GM03348 (cell line): Measurements from ENCODE around the gene TJP2.

Experiments
- DNase-seq: peaks from one replicate; pipeline ENCODE4 v3.0.0; 2012; ENCODE audit warnings: low spot score

TJP2 gene

DNA sequence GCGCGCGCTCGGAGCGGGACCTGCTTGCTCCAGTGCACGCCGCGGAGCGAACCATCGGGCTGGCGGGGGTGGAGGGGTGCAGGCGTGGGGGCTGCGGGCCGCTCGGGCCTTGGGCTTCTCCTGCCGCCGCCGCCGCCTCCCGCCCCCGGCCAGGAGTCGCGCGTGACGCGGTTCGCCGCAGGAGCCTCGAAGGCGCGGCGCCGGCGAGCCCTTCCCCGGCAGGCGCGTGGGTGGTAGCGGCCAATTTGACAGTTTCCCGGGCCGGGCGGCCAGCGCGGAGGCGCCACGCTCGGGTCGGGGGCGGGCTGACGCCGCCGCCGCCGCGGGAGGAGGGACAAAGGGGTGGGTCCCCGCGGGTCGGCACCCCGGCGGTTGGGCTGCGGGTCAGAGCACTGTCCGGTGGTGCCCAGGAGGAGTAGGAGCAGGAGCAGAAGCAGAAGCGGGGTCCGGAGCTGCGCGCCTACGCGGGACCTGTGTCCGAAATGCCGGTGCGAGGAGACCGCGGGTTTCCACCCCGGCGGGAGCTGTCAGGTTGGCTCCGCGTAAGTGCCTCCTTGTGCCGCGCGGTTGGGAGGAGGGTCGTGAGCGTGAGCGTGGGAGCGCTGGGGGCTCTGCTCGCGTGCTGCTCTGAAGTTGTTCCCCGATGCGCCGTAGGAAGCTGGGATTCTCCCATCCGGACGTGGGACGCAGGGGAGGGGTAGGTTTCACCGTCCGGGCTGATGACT, at the start of gene TJP2:
TJP2 (plus strand) TSS at position 387 of the 725 bp plus-strand sequence; CDS start at position 483, 96 bp downstream.
- DNase-seq, result peak; percentile 79

DNA sequence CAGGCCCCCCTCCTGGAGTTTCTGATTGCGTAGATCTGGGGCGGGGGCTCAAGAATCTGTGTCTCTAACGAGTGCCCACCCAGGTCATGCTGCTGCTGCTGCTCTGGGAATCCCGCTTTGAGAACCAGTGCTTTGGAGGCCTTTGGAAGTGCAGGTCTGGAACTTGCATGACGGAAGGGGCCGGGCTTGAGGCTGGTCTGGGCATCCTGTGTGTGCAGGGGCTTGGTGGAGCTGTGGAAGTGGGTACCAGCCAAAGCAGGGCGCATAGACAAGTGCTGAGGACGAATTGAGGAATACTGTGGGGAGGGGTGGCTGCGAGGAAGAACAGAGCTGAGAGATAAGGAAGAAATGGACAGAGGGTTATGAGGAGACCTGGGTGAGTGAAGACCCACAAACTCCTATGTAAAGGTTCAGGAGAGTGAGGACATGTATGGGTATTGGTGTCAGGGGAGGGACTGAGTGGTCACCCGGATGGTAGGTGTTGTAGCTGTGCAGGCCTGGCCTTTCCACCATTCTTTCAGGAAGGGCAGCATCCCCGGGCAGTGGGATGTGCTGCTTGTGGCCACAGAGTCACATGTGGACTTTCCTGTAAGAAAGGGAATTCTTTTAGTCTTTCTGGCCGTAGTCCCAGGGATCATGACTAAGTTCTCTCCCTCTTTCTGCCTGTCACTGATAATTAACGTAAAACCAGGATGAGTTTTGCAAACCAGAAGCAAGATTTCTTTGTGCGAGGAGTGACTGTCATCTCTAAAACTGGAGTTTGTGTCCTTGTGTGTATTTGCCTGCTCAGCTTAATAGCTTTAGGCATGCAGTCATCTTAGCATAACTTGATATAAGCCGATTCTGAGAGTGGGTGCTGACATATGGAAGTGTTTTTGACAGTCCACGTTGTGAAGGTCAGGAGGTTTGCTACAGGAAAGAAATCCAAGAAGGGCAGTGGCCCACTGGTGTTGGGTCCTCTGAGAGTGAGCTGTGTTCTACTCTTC, 43.3 kb upstream of the TJP2 start:
- peak; percentile 63 for DNase-seq

DNA sequence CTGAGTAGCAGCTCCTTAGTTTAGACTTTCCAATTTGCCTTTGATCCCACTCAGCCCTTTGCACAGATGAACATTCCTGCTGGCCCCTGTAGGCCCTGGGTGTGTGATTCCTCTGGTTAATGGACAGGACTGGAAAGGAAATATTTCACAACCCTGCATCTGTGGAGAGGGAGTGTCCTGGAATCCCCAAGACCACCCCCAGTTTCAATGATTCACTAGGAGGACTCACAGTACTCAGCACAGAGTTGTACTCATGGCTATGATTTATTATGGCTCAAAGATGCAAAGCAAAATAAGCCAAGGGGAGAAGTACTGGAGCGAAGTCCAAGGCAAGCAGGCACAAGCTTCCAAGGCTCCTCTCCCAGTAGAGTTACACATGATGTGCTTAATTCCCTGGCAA, 42.4 kb upstream of the TJP2 start:
- DNase-seq, result peak; percentile 79

DNA sequence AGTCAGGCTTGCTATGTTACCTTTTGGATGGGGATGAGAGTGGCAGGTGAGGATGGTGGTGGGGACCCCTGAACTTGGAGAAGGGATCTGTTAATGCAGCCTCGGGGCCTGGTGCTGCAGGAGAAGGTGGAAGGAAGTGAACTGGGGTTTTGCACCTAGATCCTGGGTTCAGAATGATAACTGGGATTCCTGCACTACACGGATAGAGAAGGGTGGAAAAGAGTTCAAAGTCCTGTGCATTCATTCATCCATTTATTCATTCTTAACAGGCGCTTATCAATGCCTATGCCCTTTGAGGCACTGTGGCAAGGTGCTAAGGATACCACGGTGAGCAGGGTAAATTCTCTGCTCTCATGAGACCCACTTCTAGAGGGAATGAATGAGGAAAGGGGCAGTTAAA, 41.7 kb upstream of the TJP2 start:
- no peak for DNase-seq

DNA sequence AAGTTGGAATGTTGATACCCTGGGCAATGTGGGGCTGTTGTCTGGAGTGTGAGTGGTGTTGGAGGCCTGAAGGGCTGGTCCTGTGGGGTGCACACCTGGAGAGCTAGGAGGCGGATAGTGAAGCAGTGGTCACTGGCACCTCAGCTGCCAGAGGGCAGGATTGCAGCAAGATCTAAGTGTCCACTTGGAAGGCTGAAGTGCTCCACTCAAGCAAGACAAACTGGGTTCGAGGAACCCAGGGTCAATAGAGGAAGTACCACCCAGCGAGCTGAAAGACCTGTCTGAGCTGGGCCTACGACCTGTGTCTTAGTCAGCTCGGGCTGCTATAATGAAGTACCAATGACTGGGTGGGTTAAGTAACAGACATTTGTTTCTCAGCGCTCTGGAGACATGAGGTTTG, 39.7 kb upstream of the TJP2 start:
- no peak for DNase-seq

DNA sequence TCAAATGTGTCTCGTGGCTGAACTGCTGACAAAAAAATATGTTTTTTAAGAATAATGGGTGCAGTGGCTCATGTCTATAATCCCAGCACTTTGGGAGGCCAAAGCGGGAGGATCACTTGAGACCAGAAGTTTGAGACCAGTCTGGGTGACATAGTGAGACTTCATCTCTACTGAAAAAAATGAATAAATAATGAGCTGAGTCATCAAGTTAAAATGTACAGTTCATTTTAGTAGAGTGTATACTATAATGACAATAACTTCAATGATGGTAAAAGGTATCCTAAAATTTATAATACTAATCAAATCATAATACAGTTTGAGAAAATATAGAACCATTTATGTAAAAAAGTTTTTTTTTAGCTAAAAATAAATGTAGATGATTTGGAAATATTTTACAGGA, 37.9 kb upstream of the TJP2 start:
- no peak for DNase-seq

DNA sequence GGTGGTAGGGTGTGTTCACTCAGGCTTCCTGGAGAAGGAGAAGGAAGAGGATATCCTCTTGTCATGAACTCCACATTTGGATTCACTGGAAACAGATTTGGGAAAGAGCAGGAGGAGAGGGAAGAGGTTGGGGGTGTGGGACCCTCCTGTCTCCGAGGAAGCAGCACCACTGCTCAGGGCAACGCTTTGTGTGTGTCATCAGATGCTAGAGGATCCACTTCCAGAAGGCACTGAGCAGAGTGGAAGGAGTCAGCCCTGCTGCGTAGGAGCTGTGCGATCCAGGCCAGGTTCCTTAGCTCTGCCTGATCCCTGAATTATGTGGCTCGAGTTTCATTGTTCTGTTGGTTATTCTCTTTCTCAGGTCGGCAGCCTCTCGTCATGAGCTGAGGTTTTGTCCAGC, 37.3 kb upstream of the TJP2 start:
- no peak for DNase-seq

DNA sequence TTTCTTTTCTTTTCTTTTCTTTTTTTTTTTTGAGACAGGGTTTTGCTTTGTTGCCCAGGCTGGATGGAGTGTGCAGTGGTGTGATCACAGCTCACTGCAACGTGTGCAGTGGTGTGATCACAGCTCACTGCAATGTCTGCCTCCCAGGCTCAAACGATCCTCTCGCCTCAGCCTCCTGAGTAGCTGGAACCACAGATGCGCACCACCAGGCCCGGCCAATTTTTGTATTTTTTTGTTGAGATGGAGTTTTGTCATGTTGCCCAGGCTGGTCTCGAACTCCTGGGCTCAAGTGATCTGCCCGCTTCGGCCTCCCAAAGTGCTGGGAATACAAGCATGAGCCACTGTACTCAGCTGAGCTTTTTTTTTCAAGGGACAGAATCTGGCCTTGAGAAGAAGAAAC, 36.8 kb upstream of the TJP2 start:
- DNase-seq, result no peak

DNA sequence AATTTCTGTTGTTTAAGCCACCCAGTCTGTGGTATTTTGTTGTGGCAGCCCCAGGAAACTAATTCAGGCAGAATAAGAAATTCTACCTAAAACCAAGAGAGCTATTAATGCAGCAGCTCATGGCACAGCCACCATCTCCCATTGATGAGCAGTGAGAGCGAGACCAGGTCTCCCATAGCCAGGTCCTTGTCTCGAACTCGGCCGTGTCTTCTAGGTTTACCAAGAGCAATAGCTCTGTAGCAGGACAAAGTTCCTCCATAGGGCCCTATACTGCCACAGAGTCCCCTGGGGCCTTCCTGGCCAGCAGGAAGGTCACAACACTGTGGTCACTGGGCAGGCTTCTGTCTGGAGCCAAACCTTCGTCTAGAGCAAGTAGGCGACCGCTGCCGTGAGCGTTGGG, 34.5 kb upstream of the TJP2 start:
- DNase-seq, result no peak

DNA sequence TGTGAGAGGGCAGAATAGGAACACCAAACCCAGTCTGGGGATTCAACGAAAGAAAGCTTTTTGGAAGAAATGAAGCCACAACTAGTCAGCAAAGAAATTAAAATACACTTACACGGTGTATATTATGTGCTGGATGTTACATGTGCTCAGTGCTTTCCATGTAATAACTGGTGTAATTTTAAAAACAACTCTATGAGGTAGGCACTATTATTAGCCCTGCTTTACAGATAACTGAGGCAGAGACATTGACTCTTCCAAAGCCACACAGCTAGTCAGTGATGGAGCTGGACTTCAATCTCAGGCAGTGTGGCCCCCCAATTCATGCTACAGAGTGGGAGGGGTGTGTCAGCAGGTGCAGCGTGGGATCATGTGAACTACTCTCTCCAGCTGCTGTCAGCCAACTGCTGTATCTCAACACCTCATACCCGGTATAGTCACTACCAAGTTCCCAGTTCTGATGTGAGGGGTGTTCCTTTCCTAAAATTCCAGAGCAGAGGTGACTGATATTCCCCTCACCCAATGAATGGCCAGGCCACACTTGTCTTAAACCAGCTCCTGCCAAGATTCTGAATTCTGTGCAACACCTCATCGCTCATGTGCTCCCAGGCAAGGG, 33.8 kb upstream of the TJP2 start:
- no peak for DNase-seq

DNA sequence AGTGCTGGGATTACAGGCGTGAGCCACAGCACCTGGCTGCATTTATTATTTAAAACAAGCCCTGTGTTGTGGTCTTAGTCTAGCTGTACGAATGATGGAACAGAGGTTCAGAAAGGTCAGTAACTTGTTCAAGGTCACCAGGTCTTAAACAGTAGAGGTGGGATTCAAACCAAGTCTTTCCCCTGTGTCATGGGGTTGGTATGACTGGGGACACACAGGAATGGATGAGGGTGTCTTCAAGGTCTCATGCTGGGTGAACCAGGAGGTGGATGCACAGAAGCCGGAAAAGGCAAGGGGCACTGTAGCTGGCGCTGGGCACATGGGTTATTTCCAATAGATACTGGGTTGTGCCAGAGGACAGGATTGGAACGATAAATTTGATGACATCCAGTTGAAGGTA, 32.2 kb upstream of the TJP2 start:
- DNase-seq, result no peak

DNA sequence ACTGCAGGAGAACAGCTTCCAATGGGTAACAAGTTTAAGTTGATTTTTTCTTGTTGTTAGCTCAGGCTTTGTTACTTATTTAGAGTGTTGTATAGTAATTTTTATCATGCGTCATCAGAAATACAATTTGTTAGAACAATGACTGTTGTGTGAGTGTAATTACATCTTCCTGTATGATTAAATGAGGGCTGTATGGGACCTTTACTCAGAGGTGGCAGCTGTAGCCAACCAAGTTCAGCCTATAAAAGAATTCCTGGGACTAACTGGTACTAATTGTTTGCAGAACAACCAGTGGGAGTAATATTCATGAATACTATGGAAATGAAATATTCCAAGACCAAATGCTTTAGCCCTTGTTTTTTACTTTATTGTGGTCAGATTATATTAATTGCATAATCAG, 30.8 kb upstream of the TJP2 start:
- DNase-seq, result no peak

DNA sequence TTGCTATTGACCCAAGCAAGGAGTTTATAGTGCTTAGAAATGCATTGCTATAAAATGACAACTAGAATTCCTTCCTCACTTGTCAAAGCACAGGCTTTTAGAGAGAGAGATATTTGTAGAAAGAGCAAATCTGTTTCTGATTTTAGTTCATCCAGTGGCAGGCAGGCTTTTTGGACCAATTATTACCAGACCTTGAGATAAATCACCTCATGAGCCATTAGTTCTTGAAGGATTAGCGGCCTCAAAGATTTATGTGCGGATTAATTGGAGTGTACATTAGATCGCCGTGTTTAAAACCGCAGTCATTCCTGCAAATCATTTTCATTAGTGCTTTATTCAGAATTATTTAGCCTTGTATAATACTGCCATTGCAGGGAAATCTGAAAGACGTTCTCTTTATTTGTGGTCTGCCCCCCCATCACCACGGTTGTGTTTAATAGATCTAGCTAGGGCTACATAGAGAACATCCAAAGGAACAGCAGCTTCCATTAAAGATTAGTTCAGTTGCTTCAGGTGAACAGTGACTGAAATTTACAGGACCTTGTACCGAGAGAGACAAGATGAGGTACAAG, 28.8 kb upstream of the TJP2 start:
- peak; percentile 41 for DNase-seq

DNA sequence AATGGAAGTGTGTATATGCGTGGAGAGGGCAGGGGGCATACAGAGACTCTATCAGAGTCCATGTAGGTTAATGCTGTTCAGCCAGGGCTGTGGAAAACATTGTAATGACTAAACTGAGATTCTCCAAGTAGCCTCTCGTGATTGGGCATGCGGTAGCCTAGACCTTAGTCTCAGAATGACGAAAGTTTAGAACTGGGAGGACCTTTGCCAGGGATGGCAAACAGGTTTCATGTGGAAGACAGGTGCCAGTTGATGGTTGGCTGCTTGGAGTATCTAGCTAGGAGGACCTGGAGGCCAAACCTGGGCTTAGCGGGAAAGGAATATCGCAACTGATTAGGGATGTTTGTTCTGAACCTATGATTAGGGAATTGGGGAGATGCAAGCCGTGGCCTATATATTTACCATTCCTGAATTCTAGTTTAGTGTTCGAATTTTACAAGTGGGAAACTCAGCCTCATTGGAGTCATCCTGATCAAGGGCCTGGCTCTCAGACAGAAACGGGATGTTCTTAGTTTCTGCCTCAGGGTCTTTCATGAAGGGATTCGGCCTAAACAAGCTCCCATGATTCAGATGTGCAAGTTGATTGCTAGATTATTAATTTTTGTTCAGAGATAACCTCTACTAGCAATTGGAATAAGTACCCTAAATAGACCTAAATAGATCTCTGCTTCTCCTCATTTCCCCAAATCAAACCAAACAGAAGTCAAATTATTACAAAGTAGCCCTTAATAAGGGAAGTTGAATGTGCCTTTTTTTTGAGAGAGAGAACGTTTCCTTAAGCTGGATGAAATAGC, 26.8 kb upstream of the TJP2 start:
- DNase-seq, result no peak

DNA sequence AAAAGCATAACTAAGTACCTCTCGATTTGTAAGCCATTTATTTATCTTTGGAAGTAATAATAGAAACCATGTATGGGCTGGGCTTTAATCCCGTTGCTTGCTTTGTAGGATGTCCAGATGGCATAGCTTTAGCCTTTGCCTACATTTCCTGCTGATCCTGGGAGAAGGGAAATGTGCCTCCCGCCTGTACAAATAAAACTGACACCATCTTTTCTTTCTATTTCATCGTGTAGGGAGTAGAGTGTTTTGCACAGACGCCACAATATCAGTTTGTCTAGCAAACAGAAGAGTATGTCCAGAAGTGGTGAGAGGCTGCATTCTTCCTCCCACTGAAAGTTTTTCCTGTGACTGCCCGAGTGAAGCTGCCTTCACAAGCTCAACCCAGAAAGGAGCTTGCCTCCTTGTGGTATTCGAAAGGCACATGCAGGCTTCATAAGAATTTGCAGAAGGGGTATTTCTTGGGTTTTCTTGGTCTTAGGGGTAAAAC, 24.7 kb upstream of the TJP2 start:
- DNase-seq, result peak; percentile 73

DNA sequence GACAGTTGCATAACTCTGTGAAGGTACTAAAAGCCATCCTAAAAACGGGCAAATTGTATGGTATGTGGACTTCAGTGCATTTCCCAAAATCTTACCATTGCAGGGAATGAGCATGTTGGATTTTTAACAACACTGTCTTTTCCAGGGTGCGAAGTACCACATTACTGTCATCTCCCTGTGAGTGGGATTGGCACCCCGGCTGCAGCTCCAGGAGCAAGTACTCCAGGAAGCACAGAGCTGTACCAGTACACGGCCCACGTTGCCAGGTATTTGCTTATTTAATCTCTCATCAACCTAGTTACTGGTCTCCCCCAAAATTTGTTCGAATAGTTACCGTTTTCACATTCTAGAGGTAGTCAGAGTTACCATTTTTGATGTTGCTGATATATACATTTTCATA, 22.6 kb upstream of the TJP2 start:
- no peak for DNase-seq

DNA sequence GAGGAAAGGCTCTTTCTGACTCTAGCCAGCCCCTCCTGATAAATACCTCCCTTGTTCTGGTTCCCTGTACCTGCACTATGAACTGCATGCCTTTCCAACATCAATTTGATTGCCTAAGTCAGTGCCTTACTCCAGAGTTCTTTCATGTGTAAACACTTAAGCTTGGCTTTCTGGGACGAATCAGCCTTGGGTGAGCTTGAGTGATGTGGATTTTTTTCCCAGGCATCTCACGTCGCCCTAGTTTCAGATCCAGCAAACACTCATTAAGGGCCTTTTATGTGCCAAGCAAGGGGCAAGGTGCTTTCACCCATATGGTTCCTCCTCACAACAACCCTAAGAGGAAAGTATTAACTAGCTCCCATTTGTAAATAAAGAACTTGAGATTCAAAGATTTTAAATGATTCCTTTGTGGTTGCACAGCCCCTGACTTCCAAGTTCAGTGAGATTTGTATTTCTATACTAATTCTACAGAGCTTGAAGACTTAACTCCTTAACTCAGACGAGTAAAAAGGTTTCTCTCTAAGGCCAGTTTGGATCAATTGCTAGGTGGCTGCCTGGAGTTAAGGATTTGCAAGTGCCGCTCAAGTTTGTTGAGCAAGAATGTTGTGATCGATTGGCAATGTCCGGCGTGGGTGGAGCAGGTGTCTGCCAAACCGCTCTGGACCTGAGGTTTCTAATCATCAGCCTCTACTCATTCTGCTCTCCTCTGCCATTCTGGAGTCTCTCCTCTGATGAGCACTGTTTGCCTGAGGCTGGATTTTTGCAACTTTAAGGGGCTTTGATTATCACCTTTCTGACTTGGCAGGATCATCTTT, 20.2 kb upstream of the TJP2 start:
- DNase-seq, result no peak

DNA sequence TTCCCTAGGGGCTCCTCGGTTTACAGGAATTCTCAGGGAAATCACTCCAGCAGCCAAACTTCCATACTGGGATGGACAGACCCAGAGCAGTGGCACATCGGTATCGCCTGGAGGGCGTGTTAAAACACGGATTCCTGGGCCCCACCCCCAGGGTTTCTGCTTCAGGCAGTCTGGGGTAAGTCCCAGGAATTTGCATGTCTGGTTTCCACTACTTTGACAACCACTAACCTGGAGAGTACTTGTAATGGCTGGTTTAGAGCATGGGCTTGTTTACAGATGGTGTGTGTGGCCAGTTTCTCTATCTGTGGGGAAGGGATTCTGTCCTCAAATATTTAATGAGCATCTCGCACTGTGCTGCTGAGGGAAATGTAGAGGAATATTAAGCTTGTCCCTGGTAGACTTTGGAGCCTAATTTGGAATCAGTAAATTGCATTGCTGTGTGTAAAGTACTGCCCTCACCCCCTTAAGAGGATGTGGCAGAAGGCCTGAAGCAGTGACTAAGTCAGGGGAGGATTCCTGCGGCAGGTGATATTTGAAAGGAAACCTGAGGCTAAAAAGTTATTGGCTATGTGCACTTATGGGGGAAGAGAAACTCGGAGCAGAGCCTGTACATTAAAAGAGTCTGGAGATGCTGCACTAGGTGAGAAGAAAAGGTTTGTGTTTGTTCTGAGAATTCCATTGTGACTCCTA, 18.6 kb upstream of the TJP2 start:
- DNase-seq, result no peak

DNA sequence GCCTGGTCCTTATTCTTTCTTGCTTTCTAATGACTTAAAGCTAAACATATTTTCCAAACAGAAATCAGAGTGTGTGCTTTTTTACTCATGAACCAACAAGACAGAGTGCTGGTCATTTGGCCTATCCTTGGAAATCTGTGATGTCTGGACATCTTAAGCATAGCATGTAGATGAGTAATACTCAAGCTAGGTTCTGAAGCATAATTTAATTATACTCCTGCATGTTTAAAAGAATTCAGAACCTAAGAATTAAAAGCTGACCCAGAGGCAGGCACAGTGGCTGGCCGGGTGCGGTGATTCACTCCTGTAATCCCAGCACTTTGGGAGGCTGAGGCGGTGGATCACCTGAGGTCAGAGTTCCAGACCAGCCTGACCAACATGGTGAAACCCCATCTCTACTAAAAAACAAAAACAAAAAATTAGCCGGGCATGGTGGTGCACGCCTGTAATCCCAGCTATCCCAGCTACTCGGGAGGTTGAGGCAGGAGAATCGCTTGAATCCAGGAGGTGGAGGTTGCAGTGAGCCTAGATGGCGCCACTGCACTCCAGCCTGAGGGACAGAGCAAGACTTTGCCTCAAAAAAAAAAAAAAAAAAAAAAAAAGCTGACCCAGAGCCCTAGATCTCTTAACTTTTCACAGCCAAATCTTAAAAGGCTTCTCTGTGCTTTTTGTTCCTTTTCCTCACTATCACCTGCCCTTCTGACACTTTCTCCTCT, 16.2 kb upstream of the TJP2 start:
- peak; percentile 57 for DNase-seq
